CD4-positive, CD25-positive, alpha-beta regulatory T cell (primary cell): Measurements from ENCODE around the gene CDC25B. TPM values are rescaled to one million over a fixed set of nuclear protein-coding genes. Genes with fewer than 3 reads are reported as not detected.

ENCODE experiments used
- ATAC-seq, 2 donors: fragments of 150-1000 bp; cut with Tn5 transposase; one replicate each; pipeline ENCODE4 v1.10.0; 2021; ENCODE audit warnings: low read depth in 2 of 2, moderate number of reproducible peaks in 2 of 2, moderate library complexity in 1 of 2
- DNase-seq, 3 donors: peaks; one replicate each; pipeline versions ENCODE4 v3.0.0 to v3.0.0-alpha.2; 2012 to 2022; ENCODE audit warnings: mixed read lengths in 1 of 3
- H3K27ac ChIP-seq: one replicate; pipeline ENCODE4 v1.7.0; 2013; ENCODE audit warnings: mild to moderate bottlenecking, low read length; ENCODE audit not compliant: insufficient read depth, poor library complexity, severe bottlenecking
- H3K27me3 ChIP-seq: one replicate; pipeline ENCODE4 v1.7.0; 2013; ENCODE audit warnings: low read length; ENCODE audit not compliant: control insufficient read depth, insufficient read depth
- H3K36me3 ChIP-seq: one replicate; pipeline ENCODE4 v1.7.0; 2013; ENCODE audit warnings: mild to moderate bottlenecking, low read length, moderate library complexity; ENCODE audit not compliant: control insufficient read depth, insufficient read depth
- H3K4me1 ChIP-seq: 2 replicates; pipeline ENCODE4 v1.7.0; 2013; ENCODE audit warnings: mild to moderate bottlenecking, low read length; ENCODE audit not compliant: insufficient read depth, control insufficient read depth, poor library complexity, severe bottlenecking
- H3K4me3 ChIP-seq: one replicate; pipeline ENCODE4 v1.7.0; 2013; ENCODE audit warnings: low read depth, mild to moderate bottlenecking, low read length, moderate library complexity
- H3K9me3 ChIP-seq, 2 experiments: 1 replicate in 1 of 2; 2 replicates in 1 of 2; pipeline ENCODE4 v1.7.0; 2013; ENCODE audit warnings: low read length in 2 of 2, mild to moderate bottlenecking in 1 of 2, moderate library complexity in 1 of 2; ENCODE audit not compliant: control insufficient read depth in 2 of 2
- H3K27ac Mint-ChIP-seq, 3 donors: one replicate each; pipeline ENCODE4 v1.8.0; 2020 to 2022; ENCODE audit warnings: mild to moderate bottlenecking in 3 of 3, mixed read lengths in 3 of 3, moderate library complexity in 2 of 3
- H3K27me3 Mint-ChIP-seq: one replicate; pipeline ENCODE4 v1.8.0; 2022; ENCODE audit warnings: mild to moderate bottlenecking, mixed read lengths
- H3K36me3 Mint-ChIP-seq: one replicate; pipeline ENCODE4 v1.8.0; 2020; ENCODE audit warnings: mixed read lengths
- H3K4me1 Mint-ChIP-seq, 4 donors: one replicate each; pipeline ENCODE4 v1.8.0; 2020 to 2022; ENCODE audit warnings: mixed read lengths in 4 of 4, mild to moderate bottlenecking in 1 of 4
- H3K4me3 Mint-ChIP-seq, 4 donors: one replicate each; pipeline ENCODE4 v1.8.0; 2020 to 2022; ENCODE audit warnings: mild to moderate bottlenecking in 4 of 4, mixed read lengths in 4 of 4, moderate library complexity in 3 of 4
- H3K9me3 Mint-ChIP-seq, 7 donors: one replicate each; pipeline ENCODE4 v1.8.0; 2020 to 2022; ENCODE audit warnings: mixed read lengths in 7 of 7, mild to moderate bottlenecking in 3 of 7, moderate library complexity in 2 of 7
- polyA plus RNA-seq, 4 donors: library from polyadenylated mRNA; unstranded; fragments of 300-500 nt; fragmentation: Illumina TruSeq; gene quantifications; one replicate each; pipeline ENCODE4 v1.2.3, GENCODE V29; 2021
- total RNA-seq: library from RNA; stranded (reverse); gene quantifications from one replicate; pipeline ENCODE4 v1.2.3, GENCODE V29; 2022

CDC25B gene
- total and polyA plus RNA-seq, 5 donors from 2014 or later: 39.7 to 310 (median 47.6) TPM

DNA sequence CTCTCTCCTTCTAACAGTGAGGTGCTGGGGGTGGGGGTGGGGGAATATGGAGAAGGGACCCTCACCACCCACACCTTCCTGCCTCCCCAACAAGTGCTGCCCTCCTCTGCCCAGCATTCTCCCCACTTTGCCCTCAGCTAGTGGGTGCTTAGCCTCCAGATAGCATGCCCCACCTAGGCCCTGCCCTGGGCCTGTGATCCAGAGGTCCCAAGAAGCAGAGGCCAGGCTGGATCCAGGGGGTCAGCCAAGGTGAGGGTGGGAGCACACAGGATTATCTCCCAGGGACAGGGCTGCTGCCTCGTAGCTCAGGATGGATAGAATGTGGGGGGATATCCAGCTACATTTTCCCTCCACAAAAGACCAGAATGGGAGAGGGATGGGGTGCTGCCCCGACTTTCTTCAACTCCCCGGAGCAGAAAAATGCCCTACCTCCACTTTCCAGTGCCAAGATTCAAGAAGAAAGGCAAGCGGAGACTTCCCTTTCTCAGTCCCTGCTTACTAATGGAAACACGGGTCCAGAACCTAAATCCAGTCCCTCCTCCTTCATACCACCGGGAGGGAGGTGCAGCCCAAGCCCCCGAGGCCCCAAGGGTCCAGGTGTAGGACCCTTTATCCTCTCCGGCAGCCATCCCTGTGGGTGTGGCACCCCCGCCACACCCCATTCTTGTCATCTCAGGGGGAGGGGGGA is 29.5 kb upstream of the CDC25B start:
- DNase-seq (no peak), ATAC-seq (no peak)
- Histone ChIP-seq H3K36me3 (no peaks in the 10 kb centered on the region), H3K4me3 (peak overlapping the region; percentile 30), H3K9me3 (no peaks in the 10 kb centered on the region), H3K4me1 (peaks cover 24% of the 10 kb centered on the region), H3K27ac (no peak overlapping the region), H3K27me3 (no peaks in the 10 kb centered on the region)
- H3K36me3 Mint-ChIP-seq: no peaks in the 10 kb centered on the region
- no peaks in the 10 kb centered on the region for H3K27me3 Mint-ChIP-seq
- H3K9me3 Mint-ChIP-seq: peaks cover 0 to 1% (median 0%) of the 10 kb centered on the region in 7 donors
- H3K27ac Mint-ChIP-seq: peak overlapping the region in 2 of 3 donors; percentile 26 to 65
- peaks cover 0 to 30% (median 8%) of the 10 kb centered on the region in 4 donors for H3K4me1 Mint-ChIP-seq
- H3K4me3 Mint-ChIP-seq: peak overlapping the region; percentile 82 to 92 (median 88)

DNA sequence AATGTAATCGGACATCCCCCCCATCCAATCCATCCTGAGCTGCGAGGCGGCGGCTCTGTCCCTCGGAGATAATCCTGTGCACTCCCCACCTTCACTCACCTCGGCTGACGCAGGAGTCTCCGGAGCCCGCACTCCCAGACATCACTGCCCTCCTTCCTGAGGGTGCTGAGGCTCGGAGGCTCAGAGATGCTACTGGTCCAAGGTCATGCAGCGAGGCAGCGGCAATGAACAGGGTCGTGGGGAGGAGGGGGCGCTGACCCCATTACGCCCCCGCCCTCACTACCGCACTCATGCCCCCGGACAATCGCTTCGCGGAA is 29.0 kb upstream of the CDC25B start:
- peak overlapping the region in 2 of 3 donors; percentile 26 to 65 for H3K27ac Mint-ChIP-seq
- peaks cover 4% of the 10 kb centered on the region for H3K27me3 Mint-ChIP-seq

DNA sequence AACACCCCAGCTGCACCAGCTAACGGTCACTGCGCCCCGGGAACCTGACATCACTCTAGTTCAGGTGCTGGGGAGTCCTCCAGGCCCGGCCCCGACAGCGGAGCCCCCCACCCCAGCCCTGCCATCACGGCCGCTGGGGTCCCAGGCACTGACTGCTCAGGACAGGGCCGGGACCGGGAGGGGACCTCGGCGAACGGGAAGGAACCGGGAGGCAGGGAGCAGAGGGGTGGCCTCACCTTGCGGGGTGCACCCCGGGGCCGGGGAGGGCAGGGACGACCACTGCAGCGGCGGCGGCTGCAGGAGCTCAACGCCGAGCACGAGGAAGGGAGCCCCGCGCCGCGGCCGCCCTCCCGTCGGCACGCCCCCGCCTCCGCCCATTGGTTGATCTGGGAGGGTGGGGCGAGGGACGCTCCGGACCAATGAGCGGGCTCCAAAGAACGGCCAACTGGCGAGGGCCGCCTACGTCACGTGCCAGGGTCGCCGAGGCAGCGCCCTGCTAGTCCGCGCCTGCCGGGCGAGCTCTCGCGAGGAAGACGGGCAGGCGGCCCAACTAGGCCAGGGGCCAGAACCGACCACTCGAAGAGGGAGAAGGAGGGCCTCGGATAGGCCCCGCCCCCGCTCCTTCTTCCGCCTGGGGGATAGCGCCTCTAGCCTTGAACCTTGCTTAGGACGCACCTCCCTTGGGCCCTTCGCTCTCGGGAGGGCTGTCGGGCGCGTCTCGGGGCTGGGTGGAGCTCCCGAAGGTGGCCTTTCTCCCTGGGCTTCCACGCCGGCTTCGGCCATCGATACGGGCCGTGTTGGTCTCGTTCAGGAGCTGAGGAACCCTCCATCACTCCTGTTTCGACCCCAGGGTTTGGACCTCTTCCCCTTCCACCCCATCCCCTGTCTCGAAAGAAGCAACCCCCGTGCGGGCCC is 28.4 kb upstream of the CDC25B start, which contains the start of gene ADISSP:
TSS of gene ADISSP (minus strand) at position 327 of the 915 bp plus-strand sequence. CDS start 7,653 bp downstream, outside the sequence.
- H3K36me3 Mint-ChIP-seq: no peaks in the 10 kb centered on the region
- peak within 1 kb of the TSS; percentile 99 for H3K27ac ChIP-seq
- peak; percentile 89 for ATAC-seq
- peaks cover 0 to 2% (median 0%) of the 10 kb centered on the region in 7 donors for H3K9me3 Mint-ChIP-seq
- peak within 1 kb of the TSS; percentile 62 for H3K4me3 ChIP-seq
- H3K4me1 ChIP-seq: peaks cover 24% of the 10 kb centered on the region
- H3K4me1 Mint-ChIP-seq: peaks cover 0 to 30% (median 8%) of the 10 kb centered on the region in 4 donors
- DNase-seq: peak; percentile 94 to 99 (median 96)
- peaks cover 4% of the 10 kb centered on the region for H3K27me3 Mint-ChIP-seq
- H3K27ac Mint-ChIP-seq: peak within 1 kb of the TSS; percentile 88 to 97 (median 94)
- H3K27me3 ChIP-seq: no peaks in the 10 kb centered on the region
- H3K9me3 ChIP-seq: no peaks in the 10 kb centered on the region
- no peaks in the 10 kb centered on the region for H3K36me3 ChIP-seq
- H3K4me3 Mint-ChIP-seq: peak within 1 kb of the TSS; percentile 92 to 96 (median 93)

More for the DNA sequence above, 29.0 kb upstream of the CDC25B start:
- Mint-ChIP-seq H3K36me3 (no peaks in the 10 kb centered on the region), H3K4me3 (peak overlapping the region; percentile 82 to 92 (median 88)), H3K9me3 (peaks cover 0 to 2% (median 0%) of the 10 kb centered on the region in 7 donors), H3K4me1 (peaks cover 0 to 30% (median 8%) of the 10 kb centered on the region in 4 donors)
- Histone ChIP-seq H3K4me1 (peaks cover 24% of the 10 kb centered on the region), H3K27me3 (no peaks in the 10 kb centered on the region), H3K4me3 (peak overlapping the region; percentile 30), H3K9me3 (no peaks in the 10 kb centered on the region), H3K27ac (peak overlapping the region; percentile 99), H3K36me3 (no peaks in the 10 kb centered on the region)
- DNase-seq (no peak), ATAC-seq (no peak)

DNA sequence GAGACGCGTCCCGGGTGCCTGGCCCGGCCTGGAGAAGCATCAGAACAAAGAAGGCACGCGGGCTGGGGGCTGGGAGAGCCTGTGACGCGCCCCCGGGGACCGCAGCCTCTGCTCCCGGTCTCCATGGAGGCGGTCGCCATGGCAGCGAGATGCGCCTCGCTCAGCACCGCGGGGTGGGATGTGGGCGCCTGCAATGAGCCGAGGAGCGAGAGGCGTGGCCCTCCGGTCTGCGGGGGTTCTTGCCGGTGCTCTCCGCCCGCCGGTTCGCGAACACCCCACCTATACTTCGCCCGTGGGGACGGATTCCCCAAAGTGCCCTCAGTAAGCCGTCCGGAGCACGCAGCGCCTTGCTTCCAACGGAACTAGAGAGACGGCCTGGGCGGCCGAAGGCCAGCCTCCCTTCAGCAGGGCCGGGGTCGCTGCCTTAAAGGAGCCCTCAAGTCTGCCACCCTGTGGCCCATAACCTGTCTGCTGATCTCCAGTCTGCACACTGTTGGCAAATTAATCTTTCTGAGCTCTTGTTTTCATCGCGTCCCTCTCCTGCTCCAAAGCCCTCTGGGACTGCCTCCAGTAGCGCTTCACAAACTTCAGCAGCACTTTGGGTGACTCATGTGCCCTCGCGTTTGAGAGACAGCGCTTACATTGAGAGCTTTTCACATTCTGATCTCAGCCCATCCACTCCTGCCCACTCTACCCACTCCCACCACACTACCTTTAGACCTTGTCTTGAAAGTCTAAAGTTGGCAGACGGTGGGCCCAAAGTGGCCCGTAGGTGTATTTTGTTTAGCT is 27.6 kb upstream of the CDC25B start:
- Mint-ChIP-seq H3K4me1 (peaks cover 0 to 30% (median 8%) of the 10 kb centered on the region in 4 donors), H3K9me3 (peaks cover 0 to 2% (median 0%) of the 10 kb centered on the region in 7 donors), H3K4me3 (peak overlapping the region; percentile 92 to 96 (median 93)), H3K36me3 (no peaks in the 10 kb centered on the region), H3K27me3 (peaks cover 4% of the 10 kb centered on the region), H3K27ac (peak overlapping the region; percentile 88 to 97 (median 94))
- ATAC-seq (peak; percentile 49 to 59), DNase-seq (peak; percentile 82 to 88 (median 87))
- Histone ChIP-seq H3K9me3 (no peaks in the 10 kb centered on the region), H3K4me3 (peak overlapping the region; percentile 62), H3K4me1 (peaks cover 24% of the 10 kb centered on the region), H3K27ac (peak overlapping the region; percentile 99), H3K27me3 (no peaks in the 10 kb centered on the region), H3K36me3 (no peaks in the 10 kb centered on the region)

DNA sequence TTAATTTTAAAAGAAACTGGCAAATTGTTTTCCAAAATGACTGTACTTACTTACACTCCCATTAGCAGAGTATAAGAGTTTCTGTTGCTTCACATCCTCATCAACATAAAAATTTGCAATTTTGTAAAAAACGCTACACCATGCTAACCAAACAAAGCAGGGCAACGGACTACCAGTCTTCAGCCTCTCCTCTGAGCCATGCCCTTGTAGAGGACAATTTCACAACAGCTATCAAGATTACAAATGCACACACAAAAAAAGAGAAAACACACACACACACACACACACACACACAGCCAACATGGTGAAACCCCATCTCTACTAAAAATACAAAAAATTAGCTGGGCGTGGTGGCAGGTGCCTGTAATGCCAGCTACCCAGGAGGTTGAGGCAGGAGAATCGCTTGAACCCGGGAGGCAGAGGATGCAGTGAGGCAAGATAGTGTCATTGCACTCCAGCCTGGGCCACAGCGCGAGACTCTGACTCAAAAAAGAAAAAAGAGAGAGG is 24.5 kb upstream of the CDC25B start:
- peaks cover 0 to 15% (median 3%) of the 10 kb centered on the region in 4 donors for H3K4me1 Mint-ChIP-seq

DNA sequence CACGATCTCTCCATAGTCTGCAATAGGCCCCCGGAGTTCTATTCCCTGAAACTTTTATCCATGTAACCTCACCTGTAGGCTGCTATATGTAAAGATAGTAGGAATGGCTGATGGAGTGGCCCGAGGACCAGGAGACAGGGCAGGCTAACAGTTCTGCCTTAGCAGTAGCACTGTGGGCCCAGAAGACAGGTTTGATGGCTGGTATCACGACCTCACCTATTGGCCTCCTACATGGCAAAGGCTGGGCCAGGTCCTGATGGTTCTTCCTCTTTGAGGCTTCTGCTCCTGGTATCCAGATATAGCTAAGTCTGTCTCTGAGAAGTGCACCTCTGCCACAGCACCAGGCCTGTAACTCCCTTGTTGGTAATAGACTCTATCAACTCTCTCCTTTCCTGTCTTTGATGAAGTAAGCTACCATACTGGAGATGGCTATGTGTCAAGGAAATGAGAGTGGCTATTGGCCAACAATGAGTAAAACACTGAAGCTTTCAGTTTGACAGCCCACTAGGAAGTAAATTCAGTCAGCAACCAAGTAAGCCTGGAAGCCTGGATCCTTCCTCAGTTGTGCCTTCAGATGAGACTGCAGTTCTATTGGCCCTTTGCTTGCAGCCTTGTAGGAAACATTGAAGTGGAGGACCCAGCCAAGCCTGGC is 20.5 kb upstream of the CDC25B start:
- H3K27me3 ChIP-seq: no peaks in the 10 kb centered on the region
- H3K4me1 ChIP-seq: peaks cover 22% of the 10 kb centered on the region
- Mint-ChIP-seq H3K27me3 (peaks cover 8% of the 10 kb centered on the region), H3K27ac (peak overlapping the region in 1 of 3 donors; percentile 56), H3K4me3 (peak overlapping the region in 2 of 4 donors; percentile 34 to 79), H3K9me3 (peaks cover 0 to 2% (median 0%) of the 10 kb centered on the region in 7 donors), H3K36me3 (no peaks in the 10 kb centered on the region), H3K4me1 (peaks cover 0 to 21% (median 8%) of the 10 kb centered on the region in 4 donors)
- H3K36me3 ChIP-seq: no peaks in the 10 kb centered on the region
- no peak for DNase-seq
- H3K9me3 ChIP-seq: no peaks in the 10 kb centered on the region
- H3K4me3 ChIP-seq: no peak overlapping the region
- no peak overlapping the region for H3K27ac ChIP-seq
- no peak for ATAC-seq

More for the DNA sequence above, 24.5 kb upstream of the CDC25B start:
- H3K27ac Mint-ChIP-seq: no peak overlapping the region
- H3K4me1 ChIP-seq: peaks cover 23% of the 10 kb centered on the region
- no peaks in the 10 kb centered on the region for H3K9me3 ChIP-seq
- peaks cover 0 to 2% (median 0%) of the 10 kb centered on the region in 7 donors for H3K9me3 Mint-ChIP-seq
- no peaks in the 10 kb centered on the region for H3K27me3 ChIP-seq
- no peaks in the 10 kb centered on the region for H3K36me3 ChIP-seq
- DNase-seq: no peak
- no peaks in the 10 kb centered on the region for H3K36me3 Mint-ChIP-seq
- H3K27me3 Mint-ChIP-seq: peaks cover 4% of the 10 kb centered on the region
- peak overlapping the region in 1 of 4 donors; percentile 55 for H3K4me3 Mint-ChIP-seq
- no peak overlapping the region for H3K4me3 ChIP-seq
- no peak overlapping the region for H3K27ac ChIP-seq
- ATAC-seq: no peak
